GM19463 (cell line): ENCODE data around the gene CDX2.

Source experiments
- ATAC-seq: cut with Tn5 transposase; IDR thresholded peaks from one replicate; pipeline ENCODE4 v1.9.1; 2021; ENCODE audit warnings: mild to moderate bottlenecking, moderate library complexity; ENCODE audit not compliant: unreplicated experiment

Gene CDX2

DNA sequence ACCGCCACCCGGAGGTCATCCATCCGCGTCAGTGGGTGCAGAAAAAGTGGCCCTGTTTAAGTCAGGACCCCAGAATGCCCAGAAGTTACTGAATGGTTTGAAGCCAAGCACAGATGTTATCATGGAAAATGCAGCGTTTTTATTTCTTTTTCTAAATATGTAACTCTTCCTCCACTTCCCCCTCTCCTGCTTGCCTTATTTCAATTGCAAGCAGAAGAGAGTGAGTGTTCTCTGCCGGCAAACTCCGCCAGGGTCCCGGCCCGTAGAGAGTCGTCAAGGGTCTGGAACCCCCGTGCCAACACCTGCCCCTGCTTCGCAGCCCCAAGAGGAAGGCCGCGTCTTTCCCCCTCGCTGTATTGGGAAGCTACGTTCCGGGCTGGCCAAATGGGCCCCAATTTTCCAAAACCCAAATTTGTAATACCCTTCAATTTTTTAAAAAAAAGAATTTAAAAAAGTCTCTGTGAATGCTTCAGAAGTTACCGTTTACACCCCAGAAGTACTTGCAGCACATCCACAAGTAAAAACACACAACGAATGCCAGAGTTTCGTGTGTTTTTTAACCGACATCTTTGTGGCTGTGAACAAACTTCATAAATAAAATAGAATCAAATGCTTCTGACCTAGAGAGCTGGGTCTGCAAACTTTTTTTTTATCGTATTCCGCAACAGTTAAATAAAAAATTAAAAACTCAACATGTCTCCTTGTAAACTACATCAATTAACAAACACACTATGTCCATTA is 50.0 kb downstream of the CDX2 start:
- no peak for ATAC-seq

- no peak for ATAC-seq
These were observed 50.8 kb downstream of the CDX2 start for GRCh38 chr13:27918041-27918917.

DNA sequence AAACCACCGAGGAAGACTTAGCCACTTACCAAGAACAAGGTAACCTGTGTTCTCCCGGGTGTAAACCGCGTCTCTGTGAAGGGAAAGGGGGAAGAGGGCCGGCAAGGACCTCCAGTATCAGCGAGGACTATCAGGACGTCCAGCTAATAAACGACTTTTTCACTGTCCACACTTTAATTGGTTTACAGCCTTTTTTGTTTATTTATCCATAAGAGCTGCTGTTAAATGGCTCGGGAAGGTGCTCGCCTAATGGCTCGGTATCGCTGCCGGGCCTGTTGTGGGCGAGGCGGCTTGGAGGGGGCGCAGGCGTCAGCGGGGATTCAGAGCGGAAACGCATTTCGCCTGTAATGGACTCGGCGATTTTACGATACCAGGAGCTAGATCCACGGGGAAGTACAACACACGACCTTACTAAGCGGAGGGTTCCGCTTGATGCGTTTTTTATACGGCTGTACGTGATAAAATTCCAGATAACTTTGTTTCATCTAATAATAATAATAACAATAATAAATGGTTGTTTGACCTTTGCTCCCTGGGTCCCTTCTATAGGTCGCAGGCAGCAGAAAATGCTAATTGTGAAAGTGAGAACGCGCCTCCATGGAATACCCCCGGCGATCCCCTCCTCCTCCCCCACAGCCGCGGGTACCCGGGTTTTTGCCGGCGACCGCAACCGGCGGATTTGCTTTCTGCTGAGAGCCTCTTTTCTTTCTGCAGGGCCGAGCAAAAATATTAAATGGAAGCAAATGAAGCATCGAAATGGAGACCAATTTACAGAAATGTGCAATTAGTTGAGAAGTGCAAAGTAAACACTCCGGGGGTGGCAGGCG is 51.8 kb downstream of the CDX2 start:
- no peak for ATAC-seq

DNA sequence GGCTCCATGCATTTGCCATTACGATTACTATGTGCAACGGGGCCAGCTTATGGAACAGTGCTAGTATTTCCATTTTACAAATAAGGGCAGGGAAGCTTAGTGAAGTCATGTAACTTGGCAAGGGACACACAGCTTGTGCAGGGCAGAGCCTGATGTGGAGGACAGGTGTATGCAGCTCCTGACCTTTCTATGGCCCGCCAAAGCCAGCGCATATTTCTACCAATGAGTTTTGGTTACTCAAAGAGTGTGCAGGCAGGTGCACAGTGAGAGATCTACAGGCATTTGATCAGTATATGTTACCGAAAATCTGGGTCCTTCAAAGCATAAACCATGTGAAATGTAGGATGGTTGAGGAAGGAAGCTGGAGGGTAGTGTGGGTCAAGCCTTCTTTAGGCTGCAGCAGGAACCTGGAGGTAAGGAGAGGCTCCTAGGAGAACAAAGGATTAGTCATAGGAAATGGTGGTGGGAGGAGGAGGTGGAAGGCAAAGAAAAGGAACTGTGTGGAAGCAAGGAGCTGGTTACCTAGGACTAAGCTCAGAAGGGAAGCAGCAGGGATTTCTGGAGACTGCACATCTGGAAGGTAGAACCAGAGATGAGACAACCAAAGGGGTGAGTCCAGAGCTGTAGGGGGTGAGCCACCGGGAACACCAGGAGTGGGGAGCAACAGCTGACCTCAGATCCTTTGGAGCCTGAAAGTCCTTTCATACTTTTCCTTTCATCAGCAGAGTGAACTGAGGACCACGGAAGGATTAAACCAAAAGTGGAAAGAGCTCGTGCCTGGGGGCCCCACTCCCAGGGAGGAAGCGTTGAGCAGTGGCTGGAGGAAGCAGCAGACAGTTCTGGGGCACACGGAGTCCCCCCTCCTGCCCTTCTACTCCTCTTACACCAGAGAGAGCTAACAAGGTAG is 53.6 kb downstream of the CDX2 start:
- ATAC-seq, result no peak

DNA sequence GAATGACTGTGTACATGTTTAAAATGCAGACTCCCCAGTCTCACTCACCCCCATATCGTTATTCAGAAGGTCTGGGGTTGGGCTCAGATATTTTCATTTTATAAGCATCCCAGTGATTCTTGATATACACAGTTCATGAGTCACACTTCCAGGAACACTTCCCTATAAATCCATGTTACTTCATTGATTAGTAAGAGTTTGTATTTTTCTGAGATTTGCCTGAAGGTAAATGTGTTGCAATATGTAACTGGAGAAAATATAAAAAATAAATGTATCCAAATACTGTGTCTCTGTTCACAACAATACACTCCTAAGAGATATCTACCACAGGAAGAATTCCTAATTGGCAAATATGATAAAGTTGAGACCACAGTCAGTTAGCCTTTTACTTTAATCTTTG is 56.0 kb downstream of the CDX2 start:
- no peak for ATAC-seq

DNA sequence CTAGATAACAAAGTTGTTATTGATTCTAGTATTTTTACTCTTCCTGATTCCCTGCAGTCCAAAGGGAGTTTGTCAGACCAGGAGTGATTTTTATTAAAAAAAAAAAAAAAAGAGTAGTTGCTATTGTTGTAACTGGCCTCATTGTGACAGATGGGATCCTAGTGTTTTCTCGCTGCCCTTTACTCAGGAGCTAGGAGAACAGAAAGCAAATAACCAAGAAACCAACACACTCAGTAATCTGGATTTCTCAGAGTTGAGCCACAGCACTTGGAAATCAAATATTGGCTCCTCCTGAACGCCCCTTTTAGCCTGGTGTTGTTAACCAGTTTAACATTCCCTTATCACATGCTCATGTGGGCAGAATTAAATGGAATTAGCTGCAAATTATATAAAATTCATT is 57.6 kb downstream of the CDX2 start:
- no peak for ATAC-seq
